HG03095 (cell line): ENCODE measurements around the gene CDC25A.
A peak's percentile ranks its signal among the peaks of the same experiment; 100 is the strongest.

Experiments
- ATAC-seq: cut with Tn5 transposase; IDR thresholded peaks from one replicate; pipeline ENCODE4 v1.9.1; 2021; ENCODE audit warnings: moderate library complexity; ENCODE audit not compliant: unreplicated experiment

CDC25A gene

GRCh38 chr3:48196611-48197010, 8.4 kb upstream of the CDC25A start:
- no peak for ATAC-seq

- no peak for ATAC-seq
These were observed 6.3 kb upstream of the CDC25A start for GRCh38 chr3:48194446-48195071.

- ATAC-seq = no peak
These were observed 2.7 kb upstream of the CDC25A start for GRCh38 chr3:48190911-48191310.

- no peak for ATAC-seq
These were observed 1.1 kb upstream of the CDC25A start for GRCh38 chr3:48189321-48189720.

GRCh38 chr3:48187579-48188265, 495 bp downstream of the CDC25A start:
- peak; percentile 24 for ATAC-seq

- ATAC-seq = no peak
These were observed 977 bp downstream of the CDC25A start for GRCh38 chr3:48187301-48187578.

- ATAC-seq = no peak
These were observed 1.5 kb downstream of the CDC25A start for GRCh38 chr3:48186631-48187300.

GRCh38 chr3:48185129-48185528, 3.1 kb downstream of the CDC25A start:
- ATAC-seq = no peak

GRCh38 chr3:48184299-48184698, 3.9 kb downstream of the CDC25A start:
- ATAC-seq = no peak

- no peak for ATAC-seq
These were observed 7.5 kb downstream of the CDC25A start for GRCh38 chr3:48180531-48181253.

GRCh38 chr3:48180021-48180420, 8.2 kb downstream of the CDC25A start:
- ATAC-seq = no peak

GRCh38 chr3:48178072-48178471, 10.1 kb downstream of the CDC25A start:
- no peak for ATAC-seq

- no peak for ATAC-seq
These were observed 30.3 kb downstream of the CDC25A start for GRCh38 chr3:48157950-48158376.

GRCh38 chr3:48157202-48157840, 30.9 kb downstream of the CDC25A start:
- no peak for ATAC-seq

- no peak for ATAC-seq
These were observed 32.1 kb downstream of the CDC25A start for GRCh38 chr3:48156163-48156562.

- ATAC-seq = no peak
These were observed 33.1 kb downstream of the CDC25A start for GRCh38 chr3:48155122-48155521.

- no peak for ATAC-seq
These were observed 36.3 kb downstream of the CDC25A start for GRCh38 chr3:48151807-48152427.

- ATAC-seq = no peak
These were observed 37.0 kb downstream of the CDC25A start for GRCh38 chr3:48151058-48151806.

- ATAC-seq = no peak
These were observed 44.2 kb downstream of the CDC25A start for GRCh38 chr3:48143992-48144391.

- no peak for ATAC-seq
These were observed 44.6 kb downstream of the CDC25A start for GRCh38 chr3:48143567-48143966.
